Erythroblast (primary cell): Measurements from ENCODE around the gene CCL3.
"Not testable (repeated sequence)": the region's sequence is repeated elsewhere in the genome, so short reads cannot be mapped to it uniquely, and the experiment has no call there.

Experiments
- GATA1 ChIP-seq: IDR thresholded peaks from 2 replicates; pipeline ENCODE4 v1.6.1; 2011; ENCODE audit warnings: low read depth, mild to moderate bottlenecking, control low read depth, low read length, moderate library complexity
- POLR2A ChIP-seq: IDR thresholded peaks from 2 replicates; pipeline ENCODE4 v1.6.1; 2011; ENCODE audit warnings: mild to moderate bottlenecking, low read length

DNA sequence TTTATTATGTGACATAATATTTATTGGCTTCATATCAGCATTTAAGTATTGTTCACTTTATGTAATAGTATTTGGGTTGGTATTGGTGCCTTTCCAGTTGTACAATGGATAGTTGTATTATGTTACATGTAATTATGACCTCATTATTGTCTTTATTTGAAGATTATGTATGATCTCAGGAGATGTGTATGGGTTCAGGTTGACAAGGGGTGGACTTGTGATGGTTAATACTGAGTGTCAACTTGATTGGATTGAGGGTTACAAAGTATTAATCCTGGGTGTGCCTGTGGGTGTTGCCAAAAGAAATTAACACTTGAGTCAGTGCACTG lies 25.7 kb upstream of the CCL3 start:
- TF ChIP-seq POLR2A, GATA1: not testable (repeated sequence)
